Gastrocnemius medialis (tissue), 4 donors: Measurements from ENCODE around the gene SPATA31E1.

Source experiments
- POLR2A ChIP-seq, 2 donors: fragments of 450-650 bp; IDR thresholded peaks; one replicate each; pipeline ENCODE4 v1.6.1; 2017; ENCODE audit warnings: antibody characterized with exemption in 2 of 2, mild to moderate bottlenecking in 2 of 2, moderate library complexity in 2 of 2
- TF ChIP-seq, protein P1 (sequence below), 5 experiments: fragments of 450-650 bp in 3 of 5; fragments of 200-600 bp in 2 of 5; sonication (generic) in 2 of 5; IDR thresholded peaks in 4 of 5; conservative IDR thresholded peaks in 1 of 5; 1 replicate in 4 of 5; 2 replicates in 1 of 5; pipeline ENCODE4 v1.5.1; 2016 to 2019; ENCODE audit warnings: antibody characterized with exemption in 5 of 5, mild to moderate bottlenecking in 3 of 5, moderate library complexity in 3 of 5

DNA sequence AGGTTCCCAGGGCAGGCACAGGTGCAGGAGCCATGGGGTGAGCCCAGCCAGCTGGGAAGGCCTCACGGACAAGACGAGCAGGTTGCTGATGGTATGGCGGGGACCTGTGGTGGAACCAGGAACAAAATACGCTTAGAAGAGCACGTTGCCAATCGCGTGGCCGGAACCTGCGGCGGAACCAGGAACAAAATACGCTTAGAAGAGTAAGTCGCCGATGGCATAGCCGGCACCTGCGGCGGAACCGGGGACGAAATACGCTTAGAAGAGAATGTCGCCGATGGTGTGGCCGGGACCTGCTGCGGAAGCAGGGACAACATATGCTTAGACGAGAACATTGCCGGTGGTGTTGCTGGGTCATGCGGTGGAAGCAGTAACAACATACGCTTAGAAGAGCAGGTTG is 23.5 kb upstream of the SPATA31E1 start:
- TF ChIP-seq, protein P1, sequence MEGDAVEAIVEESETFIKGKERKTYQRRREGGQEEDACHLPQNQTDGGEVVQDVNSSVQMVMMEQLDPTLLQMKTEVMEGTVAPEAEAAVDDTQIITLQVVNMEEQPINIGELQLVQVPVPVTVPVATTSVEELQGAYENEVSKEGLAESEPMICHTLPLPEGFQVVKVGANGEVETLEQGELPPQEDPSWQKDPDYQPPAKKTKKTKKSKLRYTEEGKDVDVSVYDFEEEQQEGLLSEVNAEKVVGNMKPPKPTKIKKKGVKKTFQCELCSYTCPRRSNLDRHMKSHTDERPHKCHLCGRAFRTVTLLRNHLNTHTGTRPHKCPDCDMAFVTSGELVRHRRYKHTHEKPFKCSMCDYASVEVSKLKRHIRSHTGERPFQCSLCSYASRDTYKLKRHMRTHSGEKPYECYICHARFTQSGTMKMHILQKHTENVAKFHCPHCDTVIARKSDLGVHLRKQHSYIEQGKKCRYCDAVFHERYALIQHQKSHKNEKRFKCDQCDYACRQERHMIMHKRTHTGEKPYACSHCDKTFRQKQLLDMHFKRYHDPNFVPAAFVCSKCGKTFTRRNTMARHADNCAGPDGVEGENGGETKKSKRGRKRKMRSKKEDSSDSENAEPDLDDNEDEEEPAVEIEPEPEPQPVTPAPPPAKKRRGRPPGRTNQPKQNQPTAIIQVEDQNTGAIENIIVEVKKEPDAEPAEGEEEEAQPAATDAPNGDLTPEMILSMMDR (IDR thresholded peaks at IDR 0.05 in 4 of 5, conservative IDR thresholded peaks at IDR 0.05 in 1 of 5) = no peak
- no peak for TF ChIP-seq POLR2A (IDR thresholded peaks at IDR 0.05)
